Prostate gland (tissue), 2 donors: ENCODE measurements around the gene TM4SF4. TPM values are rescaled to one million over a fixed set of nuclear protein-coding genes. Genes with fewer than 3 reads are reported as not detected.

ENCODE experiments used
- DNase-seq: peaks from one replicate; pipeline ENCODE4 v3.0.0-alpha.2; 2019; ENCODE audit warnings: low spot score
- H3K27ac ChIP-seq, 2 donors: fragments of 200-600 bp; sonication (generic); 2 replicates each; pipeline ENCODE4 v1.5.1; 2017 to 2019
- H3K27me3 ChIP-seq: fragments of 200-600 bp; sonication (generic); replicated peaks from 2 replicates; pipeline ENCODE4 v1.5.1; 2019; ENCODE audit not compliant: insufficient read depth
- H3K36me3 ChIP-seq, 2 donors: fragments of 200-600 bp; sonication (generic); 1 replicate in 1 of 2; 2 replicates in 1 of 2; pipeline versions ENCODE4 v1.5.1 to v1.8.1; 2017 to 2019
- H3K4me1 ChIP-seq: fragments of 200-600 bp; sonication (generic); replicated peaks from 2 replicates; pipeline ENCODE4 v1.5.1; 2019
- H3K4me3 ChIP-seq, 2 donors: fragments of 200-600 bp; sonication (generic); 2 replicates each; pipeline ENCODE4 v1.5.1; 2017 to 2019
- H3K9me3 ChIP-seq: fragments of 200-600 bp; sonication (generic); 2 replicates; pipeline ENCODE4 v1.5.1; 2017
- CTCF ChIP-seq, 4 experiments: fragments of 200-600 bp in 2 of 4; fragments of 450-650 bp in 2 of 4; sonication (generic) in 2 of 4; IDR thresholded peaks; 1 replicate in 3 of 4; 2 replicates in 1 of 4; pipeline ENCODE4 v1.5.1; 2016 to 2019; ENCODE audit warnings: antibody characterized with exemption in 4 of 4, mild to moderate bottlenecking in 2 of 4, moderate library complexity in 2 of 4
- POLR2A ChIP-seq: fragments of 450-650 bp; IDR thresholded peaks from one replicate; pipeline ENCODE4 v1.6.1; 2016; ENCODE audit warnings: antibody characterized with exemption, mild to moderate bottlenecking
- POLR2AphosphoS5 ChIP-seq: sonication (generic); formaldehyde crosslinking; IDR thresholded peaks from one replicate; pipeline ENCODE4 v1.6.1; 2017; ENCODE audit warnings: antibody characterized with exemption
- WGBS: methylation state at CpG from one replicate; pipeline ENCODE4 v1.1.5; 2018; 5-methylcytosine and 5-hydroxymethylcytosine counted together
- intact Hi-C: fragments of 100-400 bp; cut with DNase I; formaldehyde crosslinking; loops from one replicate; pipeline ENCODE4 v1.14.2; 2022
- total RNA-seq, 2 donors: library from RNA; depleted of rRNA; stranded (reverse); fragments of >200 nt; gene quantifications; one replicate each; pipeline ENCODE4 v1.1.0, GENCODE V29; 2016

Gene TM4SF4
- total RNA-seq, 2 donors from 2014 or later = not detected

- no peaks in the 10 kb centered on the region for H3K9me3 ChIP-seq
- peak; percentile 59 for DNase-seq
- no peak overlapping the region for H3K4me3 ChIP-seq
- H3K36me3 ChIP-seq = no peaks in the 10 kb centered on the region
- H3K27ac ChIP-seq = no peak overlapping the region
- H3K27me3 ChIP-seq = no peaks in the 10 kb centered on the region
- intact Hi-C loops = loop anchor here (2.0 to 10.0 kb wide), 3 partner anchors 86 to 358 kb away; no protein-coding TSS in a partner anchor
- TF ChIP-seq POLR2A = no peak
- TF ChIP-seq POLR2AphosphoS5 = peak; percentile 15
- peak; percentile 27 to 72 (median 68) for TF ChIP-seq CTCF (IDR thresholded peaks at IDR 0.05)
- WGBS = 82% methylated on average over 15 of the region's 15 CpGs
- no peaks in the 10 kb centered on the region for H3K4me1 ChIP-seq
These were observed 6.0 kb downstream of the TM4SF4 start for GRCh38 chr3:149480326-149481017.

- 92% methylated on average over 3 of the region's 3 CpGs for WGBS
- DNase-seq = no peak
- H3K9me3 ChIP-seq = no peaks in the 10 kb centered on the region
- no peaks in the 10 kb centered on the region for H3K36me3 ChIP-seq
- no peak overlapping the region for H3K27ac ChIP-seq
- H3K4me3 ChIP-seq = no peak overlapping the region
- TF ChIP-seq CTCF (IDR thresholded peaks at IDR 0.05) (no peak), POLR2AphosphoS5 (no peak), POLR2A (no peak)
- H3K27me3 ChIP-seq = no peaks in the 10 kb centered on the region
- H3K4me1 ChIP-seq = no peaks in the 10 kb centered on the region
- intact Hi-C loops = loop anchor here (2.0 to 10.0 kb wide), 3 partner anchors 86 to 359 kb away; no protein-coding TSS in a partner anchor
These were observed 6.6 kb downstream of the TM4SF4 start for GRCh38 chr3:149481056-149481455.

- 88% methylated on average over 2 of the region's 2 CpGs for WGBS
- no peak overlapping the region for H3K4me3 ChIP-seq
- H3K9me3 ChIP-seq = no peaks in the 10 kb centered on the region
- no peak for DNase-seq
- H3K36me3 ChIP-seq = no peaks in the 10 kb centered on the region
- no peaks in the 10 kb centered on the region for H3K27me3 ChIP-seq
- no peak overlapping the region for H3K27ac ChIP-seq
- intact Hi-C loops = loop anchor here (2.0 to 10.0 kb wide), 3 partner anchors 87 to 359 kb away; no protein-coding TSS in a partner anchor
- TF ChIP-seq POLR2AphosphoS5 = no peak
- no peak for TF ChIP-seq CTCF (IDR thresholded peaks at IDR 0.05)
- no peak for TF ChIP-seq POLR2A
- no peaks in the 10 kb centered on the region for H3K4me1 ChIP-seq
These were observed 7.0 kb downstream of the TM4SF4 start for GRCh38 chr3:149481491-149481890.

- Histone ChIP-seq H3K4me1 (no peaks in the 10 kb centered on the region), H3K27ac (no peak overlapping the region), H3K4me3 (no peak overlapping the region), H3K27me3 (no peaks in the 10 kb centered on the region), H3K36me3 (no peaks in the 10 kb centered on the region), H3K9me3 (no peaks in the 10 kb centered on the region)
- 89% methylated on average over 5 of the region's 5 CpGs for WGBS
- intact Hi-C loops = loop anchor here (10.0 kb wide), 1 partner anchor 212 kb away; no protein-coding TSS in a partner anchor
- no peak for DNase-seq
- TF ChIP-seq CTCF (IDR thresholded peaks at IDR 0.05) (no peak), POLR2A (no peak), POLR2AphosphoS5 (no peak)
These were observed 12.2 kb downstream of the TM4SF4 start for GRCh38 chr3:149486726-149487125.
